ENCODE results near the gene CNP.

DNA sequence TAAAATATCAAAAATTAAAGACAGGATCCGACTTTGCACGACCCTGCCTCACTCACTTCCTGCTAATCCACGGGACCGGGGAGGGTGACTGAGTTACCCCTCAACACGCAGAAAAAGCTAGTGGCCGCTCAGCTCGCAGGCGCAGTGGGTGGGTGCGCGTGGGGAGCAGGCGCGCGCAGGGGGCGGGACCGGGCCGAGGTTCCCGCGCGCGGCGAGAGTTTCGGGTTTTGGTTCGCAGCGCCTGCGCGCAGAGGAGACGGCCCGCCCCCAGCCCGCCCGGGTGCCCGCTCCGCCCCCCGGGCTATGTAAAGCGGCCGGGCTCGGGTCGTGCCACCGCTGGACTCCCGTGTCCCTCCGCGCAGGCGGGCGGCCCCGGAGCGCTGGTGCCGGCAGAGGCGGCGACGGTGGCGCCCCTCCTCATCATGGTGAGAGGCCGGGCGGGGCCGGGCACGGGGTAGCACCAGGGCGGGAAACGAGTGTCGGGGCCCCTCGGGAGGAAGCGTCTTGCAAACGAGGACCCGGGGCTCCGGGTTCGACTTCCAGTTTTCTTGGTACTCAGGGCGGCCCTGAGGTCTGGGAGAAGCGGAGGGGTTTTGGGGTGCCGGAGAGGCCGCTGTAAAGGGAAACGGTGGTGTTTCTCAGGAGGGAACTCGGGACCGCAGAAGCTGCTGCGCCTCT, at the start of gene CNP:
- TF ChIP-seq, protein P1, sequence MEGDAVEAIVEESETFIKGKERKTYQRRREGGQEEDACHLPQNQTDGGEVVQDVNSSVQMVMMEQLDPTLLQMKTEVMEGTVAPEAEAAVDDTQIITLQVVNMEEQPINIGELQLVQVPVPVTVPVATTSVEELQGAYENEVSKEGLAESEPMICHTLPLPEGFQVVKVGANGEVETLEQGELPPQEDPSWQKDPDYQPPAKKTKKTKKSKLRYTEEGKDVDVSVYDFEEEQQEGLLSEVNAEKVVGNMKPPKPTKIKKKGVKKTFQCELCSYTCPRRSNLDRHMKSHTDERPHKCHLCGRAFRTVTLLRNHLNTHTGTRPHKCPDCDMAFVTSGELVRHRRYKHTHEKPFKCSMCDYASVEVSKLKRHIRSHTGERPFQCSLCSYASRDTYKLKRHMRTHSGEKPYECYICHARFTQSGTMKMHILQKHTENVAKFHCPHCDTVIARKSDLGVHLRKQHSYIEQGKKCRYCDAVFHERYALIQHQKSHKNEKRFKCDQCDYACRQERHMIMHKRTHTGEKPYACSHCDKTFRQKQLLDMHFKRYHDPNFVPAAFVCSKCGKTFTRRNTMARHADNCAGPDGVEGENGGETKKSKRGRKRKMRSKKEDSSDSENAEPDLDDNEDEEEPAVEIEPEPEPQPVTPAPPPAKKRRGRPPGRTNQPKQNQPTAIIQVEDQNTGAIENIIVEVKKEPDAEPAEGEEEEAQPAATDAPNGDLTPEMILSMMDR (IDR thresholded peaks at IDR 0.05 in 2 of 3, conservative IDR thresholded peaks at IDR 0.05 in 1 of 3; ENCODE audit: control insufficient read depth in 2 of 3, extremely low read depth in 1 of 3, insufficient read depth in 1 of 3, low read depth in 3 of 3, low read length in 3 of 3): no peak
- TF ChIP-seq, protein P2, sequence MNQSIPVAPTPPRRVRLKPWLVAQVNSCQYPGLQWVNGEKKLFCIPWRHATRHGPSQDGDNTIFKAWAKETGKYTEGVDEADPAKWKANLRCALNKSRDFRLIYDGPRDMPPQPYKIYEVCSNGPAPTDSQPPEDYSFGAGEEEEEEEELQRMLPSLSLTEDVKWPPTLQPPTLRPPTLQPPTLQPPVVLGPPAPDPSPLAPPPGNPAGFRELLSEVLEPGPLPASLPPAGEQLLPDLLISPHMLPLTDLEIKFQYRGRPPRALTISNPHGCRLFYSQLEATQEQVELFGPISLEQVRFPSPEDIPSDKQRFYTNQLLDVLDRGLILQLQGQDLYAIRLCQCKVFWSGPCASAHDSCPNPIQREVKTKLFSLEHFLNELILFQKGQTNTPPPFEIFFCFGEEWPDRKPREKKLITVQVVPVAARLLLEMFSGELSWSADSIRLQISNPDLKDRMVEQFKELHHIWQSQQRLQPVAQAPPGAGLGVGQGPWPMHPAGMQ (IDR thresholded peaks at IDR 0.05; ENCODE audit: borderline replicate concordance): peak; percentile 11; the same call in 1 of the 2 replicates
- TF ChIP-seq CBX5 (IDR thresholded peaks at IDR 0.05; ENCODE audit: low read depth): no peak
- TF ChIP-seq SPI1 (IDR thresholded peaks at IDR 0.05; ENCODE audit: borderline replicate concordance, insufficient read depth, low read depth, low read length): no peak
- TF ChIP-seq ETV6 (conservative IDR thresholded peaks at IDR 0.05 in 1 of 2, IDR thresholded peaks at IDR 0.05 in 1 of 2; ENCODE audit: borderline replicate concordance in 1 of 2, low read depth in 1 of 2): no peak
